Femur (tissue), 1 donor: Measurements from ENCODE around the gene GGA3.
A peak's percentile ranks its signal among the peaks of the same experiment; 100 is the strongest.

Source experiments
- DNase-seq: peaks from one replicate; pipeline ENCODE4 v3.0.0-alpha.2; 2017

GGA3 gene

DNA sequence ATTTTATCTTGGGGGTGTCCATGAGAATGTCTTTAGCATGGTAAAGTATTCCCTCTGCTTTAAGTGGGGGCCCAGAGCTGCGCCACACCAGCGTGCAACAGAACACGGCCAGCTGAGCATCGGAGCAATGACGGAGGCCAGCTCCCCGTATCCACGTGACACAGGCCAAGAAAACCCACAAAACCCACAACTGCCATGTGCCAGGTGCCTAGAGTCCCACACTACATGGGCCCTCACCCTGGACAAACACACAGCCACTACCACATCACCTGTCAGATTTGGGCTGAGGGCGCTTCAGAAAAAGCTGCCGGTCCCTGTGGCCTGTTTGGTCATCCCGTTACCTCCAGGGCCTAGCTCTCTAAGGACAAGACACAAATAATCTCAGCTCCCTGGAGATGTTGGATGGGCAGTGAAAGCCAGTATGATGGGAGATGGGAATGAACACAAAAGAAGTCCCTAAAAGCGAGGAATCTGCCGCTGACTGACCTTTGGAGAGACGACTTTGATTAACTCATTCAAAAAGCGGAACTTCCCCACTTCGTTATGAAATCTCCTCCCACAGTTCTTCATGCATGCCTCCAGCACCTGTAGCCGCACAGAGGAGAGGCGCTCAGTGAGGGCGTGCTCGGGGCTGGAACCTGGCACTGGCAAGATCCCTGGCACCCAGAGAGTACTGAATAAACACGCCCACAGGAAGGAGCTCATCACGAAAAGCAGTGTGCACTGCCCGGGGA is 17.1 kb downstream of the GGA3 start:
- DNase-seq = no peak

DNA sequence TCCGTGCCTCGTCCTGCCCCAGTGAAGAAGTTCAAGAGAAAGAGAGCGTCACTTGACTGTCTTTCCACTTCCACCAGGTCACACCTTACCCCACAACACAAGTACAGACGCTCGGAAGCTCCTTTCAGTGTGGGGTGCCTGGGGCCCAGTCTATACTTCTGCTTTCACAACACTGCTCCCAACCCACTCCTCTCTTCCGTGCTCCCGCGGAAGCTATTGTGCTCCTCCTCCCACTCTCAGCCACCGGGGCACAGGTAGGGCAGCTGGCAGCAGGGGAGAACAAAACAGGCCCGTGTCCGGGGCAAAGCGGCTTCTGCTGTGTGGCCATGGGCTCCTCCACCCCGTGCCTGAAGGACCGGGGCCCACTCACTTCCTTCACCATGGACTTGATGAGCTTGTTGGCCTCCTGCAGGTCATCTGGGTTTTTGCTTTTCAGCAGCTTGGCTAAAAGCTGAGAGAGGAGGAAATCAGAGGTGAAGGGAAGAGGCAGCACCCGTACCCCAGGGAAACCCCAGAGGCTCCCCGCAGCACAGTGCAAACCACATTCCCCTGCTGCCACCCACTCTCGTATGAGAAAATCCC is 18.9 kb downstream of the GGA3 start:
- DNase-seq = no peak

DNA sequence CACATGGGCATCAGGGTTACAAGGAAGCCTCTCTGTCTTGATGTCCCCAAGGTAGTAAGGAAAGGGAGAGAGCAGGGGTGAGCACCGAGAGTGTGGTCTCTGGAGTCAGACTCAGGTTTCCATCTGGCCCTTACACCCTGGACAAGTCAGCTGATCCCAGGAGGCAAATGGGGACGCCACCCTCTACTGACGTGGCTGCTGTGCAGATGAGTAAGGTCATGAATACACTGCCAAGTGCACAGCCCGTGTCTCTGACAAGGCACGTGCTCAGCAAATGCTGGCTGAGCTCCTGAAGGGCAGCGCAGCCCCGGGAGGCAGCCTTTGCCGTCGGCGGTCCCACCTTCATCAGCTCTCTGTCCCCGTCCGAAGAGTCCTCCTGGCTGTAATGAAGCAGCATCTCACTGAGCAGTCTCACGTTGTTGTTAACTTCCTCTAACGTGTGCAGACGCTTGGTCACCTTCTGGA is 19.4 kb downstream of the GGA3 start:
- no peak for DNase-seq

DNA sequence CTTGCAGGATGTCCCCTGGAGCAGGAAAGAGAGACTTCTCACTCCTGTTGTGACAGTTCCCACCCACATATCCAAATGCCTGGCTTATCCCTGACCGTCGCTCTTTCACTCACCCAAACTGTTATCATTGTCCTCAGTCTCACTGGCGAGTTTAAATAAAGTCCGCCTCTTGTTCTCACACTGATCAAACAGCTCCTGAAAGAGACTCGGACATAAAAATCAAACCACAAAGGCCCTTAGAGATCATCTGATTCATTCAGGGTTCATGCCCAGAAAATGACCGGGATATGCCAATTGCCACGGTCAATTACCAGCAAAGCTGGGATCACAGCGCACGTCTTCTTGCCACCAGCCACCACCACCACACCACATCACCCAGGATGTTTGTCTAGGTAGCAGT is 19.9 kb downstream of the GGA3 start:
- DNase-seq = no peak

DNA sequence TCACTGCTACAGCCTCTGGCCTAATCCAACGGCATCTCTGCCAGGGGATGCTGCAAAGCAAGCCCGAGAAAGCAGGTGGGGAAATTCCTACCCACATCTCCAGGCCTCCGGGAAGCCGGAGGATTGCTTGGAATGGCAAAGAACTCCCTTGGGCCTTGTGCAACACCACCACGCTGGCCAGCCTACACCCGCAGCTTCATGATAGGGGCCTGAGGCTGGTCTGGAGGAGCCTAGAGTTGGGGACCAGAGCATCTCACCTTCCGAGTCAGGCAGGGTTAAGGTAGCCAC is 20.3 kb downstream of the GGA3 start:
- DNase-seq = no peak

DNA sequence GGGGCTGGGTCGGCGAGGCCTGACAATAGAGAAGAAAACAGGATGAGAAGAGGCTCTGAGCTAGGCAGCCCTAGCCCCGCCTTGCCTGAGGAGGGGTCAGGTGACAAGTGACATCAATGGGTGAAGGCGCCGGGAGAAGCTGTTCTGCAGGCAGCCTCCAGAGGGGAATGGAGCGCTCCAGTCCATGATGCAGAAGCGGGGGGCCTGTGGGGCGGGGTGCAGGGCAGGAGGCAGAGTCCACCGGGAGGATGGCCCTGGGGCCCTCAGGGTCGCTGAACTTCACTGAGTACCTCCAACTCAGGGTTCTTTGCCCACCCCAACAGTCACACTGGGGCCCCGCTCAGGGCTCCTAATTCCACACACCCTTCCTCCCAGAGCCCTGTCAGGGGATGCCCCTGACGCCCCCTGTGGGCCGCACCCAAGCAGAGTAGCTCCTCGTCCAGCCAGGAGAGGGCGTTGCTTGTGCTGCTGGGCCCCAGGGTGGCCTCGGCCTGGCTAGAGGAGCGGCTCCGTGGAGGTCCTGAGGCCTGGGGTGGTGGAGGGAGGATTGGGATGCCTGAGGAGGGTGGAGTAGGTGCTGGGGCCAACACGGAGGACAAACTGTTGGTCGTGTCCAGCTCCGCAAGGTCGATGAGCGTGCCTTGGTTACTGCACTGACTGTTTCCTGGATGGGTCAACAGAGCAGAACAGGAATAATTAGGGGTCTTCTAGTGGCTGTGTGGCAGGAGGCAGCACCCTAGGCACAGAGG is 20.8 kb downstream of the GGA3 start:
- DNase-seq = no peak

DNA sequence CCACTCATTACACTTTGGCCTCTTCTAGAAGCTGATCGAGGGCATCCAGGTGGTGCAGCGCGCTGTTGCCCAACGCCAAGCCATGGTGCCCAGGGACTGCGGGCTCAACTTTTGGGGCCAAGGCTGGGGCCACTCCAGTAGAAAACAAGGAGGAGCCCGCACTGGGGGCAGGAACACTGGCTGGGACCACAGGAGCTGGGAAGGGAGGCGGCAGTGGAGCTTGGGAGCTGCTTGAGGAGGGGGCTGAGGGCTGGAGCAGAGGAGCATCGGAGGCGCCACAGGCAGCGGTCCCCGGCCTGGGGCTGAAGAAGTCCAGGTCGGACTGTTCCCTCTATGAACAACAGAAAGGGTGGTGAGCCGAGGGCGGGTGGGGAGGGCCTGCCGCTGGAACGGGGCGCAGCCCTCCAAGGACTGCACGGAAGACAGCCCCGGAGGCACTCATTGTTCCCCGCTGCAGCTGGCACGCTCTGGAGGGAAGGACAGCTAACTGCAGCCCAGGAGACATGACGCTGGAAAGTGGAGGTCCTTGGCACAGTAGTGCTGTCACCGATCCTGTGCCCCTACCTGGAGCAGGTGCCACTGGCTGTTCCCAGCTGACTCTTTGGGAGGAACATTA is 21.5 kb downstream of the GGA3 start:
- no peak for DNase-seq

DNA sequence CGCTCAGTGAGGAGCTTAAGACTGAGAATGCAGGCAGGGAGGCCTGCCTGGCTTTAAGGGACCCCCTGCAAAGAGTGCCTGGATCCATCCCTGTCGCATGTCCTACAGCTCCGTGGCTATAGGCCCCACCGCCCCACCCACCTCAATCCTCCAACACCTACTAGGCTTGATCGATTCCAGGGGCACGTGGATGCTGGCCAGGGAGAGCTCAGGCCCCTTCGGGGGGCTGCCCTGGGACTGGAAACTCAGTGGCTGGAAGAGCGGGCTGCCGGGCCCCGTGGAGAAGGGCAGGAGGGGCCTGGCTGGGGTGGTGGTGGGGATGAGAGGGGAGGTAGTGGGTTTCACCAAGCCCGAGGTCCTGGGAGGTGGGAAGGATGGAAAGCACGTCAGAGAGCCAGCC is 22.2 kb downstream of the GGA3 start:
- DNase-seq = no peak

DNA sequence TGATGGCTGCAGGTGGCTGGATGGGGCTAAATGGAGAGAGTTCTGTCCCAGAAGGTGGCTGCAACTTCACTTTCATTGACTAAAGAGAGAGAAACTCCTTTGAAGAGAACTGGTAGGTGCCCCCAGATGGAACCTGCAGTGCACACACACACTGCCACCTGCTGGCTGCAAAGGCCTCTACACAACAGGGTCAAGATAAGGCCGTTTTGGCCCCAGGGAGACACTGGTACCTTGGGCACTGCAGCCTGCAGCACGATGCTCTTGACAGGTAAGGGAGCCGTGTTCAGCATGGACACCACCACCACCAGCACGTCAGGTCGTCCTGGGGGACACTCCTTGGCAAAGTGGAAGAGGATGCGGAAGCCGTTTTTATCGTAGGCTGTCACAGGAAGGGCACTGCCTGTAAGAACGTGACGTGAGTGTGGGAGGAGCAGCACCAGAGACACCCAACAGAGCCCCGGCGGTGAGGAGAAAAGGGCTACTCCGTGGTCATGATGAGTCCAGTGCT is 22.7 kb downstream of the GGA3 start:
- DNase-seq = peak; percentile 47

DNA sequence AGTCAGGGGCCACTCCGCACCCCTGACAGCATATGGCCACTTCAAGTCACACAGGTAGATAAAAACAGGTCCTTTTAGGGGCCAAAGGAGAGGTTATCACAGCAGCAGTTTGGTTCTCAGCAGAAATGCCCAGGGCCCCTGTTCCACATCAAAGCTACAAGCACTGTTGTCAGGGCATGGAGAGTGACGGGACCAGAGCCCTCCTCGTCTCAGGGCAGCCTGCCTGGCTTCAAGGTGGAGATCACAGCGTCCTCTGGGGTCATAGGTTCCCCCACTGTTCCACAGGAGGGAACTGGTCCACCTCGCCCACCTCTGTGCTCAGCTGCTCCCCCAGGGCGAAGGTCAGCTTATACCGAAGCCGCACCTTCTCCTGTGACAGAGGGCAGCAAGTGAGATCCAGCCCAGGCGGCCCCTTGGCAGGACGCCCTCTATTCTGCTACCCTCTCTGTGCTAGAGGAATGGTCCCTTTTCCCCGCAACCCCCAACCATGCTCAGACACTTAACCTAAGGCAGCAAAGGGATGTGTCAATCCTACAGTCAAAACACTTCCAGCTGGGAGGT is 23.3 kb downstream of the GGA3 start:
- DNase-seq = no peak

DNA sequence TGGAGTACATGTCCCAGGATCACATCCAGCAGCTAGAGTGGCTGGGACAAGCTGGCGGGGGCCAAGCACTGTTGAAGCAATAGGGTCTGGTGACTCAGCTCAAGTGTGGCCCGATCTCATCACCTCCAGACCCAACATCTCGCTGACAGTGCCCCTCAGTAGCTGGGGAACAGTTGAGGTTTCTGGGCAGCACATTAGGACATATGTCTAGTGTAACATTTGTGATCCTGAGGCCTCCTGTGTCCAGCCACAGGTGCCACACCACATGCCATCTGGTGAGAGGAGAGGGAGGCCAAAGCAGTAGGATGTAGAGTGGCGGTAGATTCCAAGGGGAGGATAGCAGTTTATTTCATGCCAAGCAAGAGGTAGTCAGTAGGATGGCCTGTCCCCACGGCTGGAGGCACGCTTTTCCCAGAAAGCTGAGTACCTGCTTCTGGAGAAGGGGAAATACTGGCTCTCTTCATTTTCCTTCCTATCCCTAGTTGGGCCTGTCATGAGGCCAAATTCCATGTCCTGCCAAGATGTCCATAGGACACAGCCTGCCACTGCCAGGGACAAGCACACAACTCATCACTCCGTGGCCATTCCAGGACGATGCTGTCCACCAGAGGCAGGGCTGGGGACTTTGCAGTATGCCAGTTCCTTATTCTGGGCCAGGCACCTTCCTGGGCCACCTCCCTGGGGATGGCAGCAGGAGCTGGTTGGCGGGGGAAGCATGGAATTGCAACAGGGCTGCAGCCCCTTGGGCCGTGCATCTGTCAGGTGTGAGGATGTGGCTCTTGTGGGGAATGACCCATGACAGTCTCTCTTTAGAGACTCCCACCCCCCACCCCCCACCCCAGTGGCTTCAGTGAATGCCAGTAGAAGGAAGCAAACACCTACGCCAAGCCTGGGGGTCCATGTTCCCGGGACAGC is 24.0 kb downstream of the GGA3 start:
- no peak for DNase-seq

DNA sequence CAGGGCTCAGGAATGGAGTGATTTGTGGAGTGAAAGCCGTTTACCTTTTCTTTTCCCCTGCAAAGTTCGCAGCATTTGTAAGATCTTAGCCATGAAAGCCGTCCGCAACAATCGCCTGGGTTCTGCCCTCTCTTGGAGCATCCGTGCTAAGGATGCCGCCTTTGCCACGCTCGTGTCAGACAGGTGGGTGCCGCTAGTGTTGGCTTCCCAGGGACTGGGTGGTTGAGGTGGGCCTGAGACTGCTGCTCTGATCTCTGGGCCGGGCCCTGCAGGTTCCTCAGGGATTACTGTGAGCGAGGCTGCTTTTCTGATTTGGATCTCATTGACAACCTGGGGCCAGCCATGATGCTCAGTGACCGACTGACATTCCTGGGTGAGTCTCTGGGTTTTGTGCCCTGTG is 28.6 kb downstream of the GGA3 start:
- no peak for DNase-seq

DNA sequence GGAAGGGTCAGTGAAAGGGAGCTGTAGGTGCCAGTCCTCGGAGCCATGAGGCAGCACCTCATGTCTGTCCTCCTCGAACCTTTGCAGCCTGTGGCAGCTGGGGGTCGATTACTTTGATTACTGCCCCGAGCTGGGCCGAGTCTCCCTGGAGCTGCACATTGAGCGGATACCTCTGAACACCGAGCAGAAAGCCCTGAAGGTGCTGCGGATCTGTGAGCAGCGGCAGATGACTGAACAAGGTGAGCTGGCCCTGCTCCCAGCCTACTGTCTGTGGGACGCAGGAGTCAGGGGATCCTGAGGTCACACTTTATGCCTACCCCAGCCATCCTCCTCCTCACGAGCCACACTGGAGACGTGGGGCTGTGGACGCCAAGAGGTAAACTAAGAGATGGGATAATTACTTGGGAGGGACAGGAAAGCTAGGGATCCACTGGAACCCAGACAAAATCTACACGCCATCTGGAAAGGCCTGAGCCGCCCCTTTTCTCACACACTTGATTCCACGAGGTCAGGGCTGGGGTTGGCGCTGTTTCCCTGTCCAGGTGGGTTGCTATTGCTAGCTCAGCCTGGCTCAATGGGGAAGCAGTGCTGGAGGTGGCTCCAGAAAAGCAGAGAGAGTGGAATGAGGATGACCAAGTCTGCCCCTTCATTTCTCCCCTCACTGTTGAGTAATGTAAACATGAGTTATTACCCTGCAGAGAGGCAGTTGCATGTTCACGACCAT is 29.5 kb downstream of the GGA3 start:
- no peak for DNase-seq

DNA sequence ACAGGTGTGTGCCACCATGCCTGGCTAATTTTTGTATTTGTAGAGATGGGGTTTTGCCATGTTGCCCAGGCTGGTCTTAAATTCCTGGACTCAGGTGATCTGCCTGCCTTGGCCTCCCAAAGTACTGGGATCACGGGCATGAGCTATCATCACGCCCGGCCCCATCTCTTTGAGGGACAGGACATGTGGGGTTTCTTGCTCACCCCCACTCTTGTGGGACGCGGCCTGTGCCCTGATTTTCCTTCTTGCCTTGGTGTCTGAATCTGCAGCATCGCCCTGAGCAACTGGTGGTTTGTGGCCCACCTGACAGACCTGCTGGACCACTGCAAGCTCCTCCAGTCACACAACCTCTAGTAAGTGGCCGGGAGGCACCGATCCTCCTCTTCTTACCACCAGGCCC is 30.3 kb downstream of the GGA3 start:
- no peak for DNase-seq

DNA sequence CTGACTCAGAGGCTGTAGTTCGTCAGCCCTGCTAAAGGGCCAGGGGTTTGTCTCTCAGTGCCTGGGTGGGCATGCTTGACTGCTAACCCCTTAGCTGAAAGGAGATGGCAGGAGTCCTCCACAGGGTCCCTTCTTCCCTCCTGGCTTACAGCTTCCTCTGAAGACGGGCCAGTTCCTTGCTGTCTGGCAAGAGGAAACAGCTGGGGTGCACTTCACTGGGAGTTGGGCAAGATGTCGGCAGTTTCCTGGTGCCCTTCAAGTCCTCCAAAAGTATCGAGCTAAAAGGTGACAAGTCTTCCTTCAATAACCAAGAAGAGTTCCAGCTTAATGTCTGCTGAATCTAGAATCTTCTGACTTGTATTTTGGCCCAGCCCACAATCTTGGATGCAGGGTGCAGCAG is 32.6 kb downstream of the GGA3 start:
- no peak for DNase-seq

DNA sequence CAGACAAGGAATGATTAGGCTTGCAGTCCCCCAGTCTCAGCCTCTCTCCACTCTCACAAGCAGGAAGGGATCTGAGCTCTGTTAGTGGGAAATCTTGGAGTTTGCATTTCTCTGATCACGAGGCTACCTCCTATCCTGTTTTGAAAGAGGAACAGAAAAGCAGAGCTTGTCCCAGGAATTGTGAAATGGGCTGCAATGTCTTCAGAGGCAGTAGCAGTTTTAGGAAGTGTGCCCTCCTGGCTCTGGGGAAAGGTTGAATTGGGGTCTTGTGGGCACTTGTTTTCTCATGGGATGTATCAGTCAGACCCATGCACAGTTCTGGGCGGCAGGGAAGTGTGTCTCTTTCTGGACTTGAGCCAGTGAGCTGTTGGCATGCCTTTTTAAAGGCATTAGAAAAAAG is 33.1 kb downstream of the GGA3 start:
- no peak for DNase-seq

DNA sequence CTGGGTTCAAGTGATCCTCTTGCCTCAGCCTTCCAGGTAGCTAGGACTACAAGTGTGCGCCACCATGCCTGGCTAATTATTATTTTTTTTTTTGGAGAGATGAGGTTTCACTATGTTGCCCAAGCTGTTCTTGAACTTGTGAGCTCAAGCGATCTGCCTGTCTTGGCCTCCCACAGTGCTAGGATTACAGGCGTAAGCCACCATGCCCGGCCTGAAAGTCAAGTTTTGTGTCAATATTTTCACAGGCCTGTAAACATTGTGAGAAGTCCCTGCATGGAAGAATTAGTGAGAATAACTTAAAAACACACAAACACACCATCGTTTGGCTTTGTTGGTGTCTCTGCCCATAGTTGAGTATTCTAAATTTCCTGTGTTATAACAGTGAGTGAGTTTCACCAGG is 33.7 kb downstream of the GGA3 start:
- no peak for DNase-seq

DNA sequence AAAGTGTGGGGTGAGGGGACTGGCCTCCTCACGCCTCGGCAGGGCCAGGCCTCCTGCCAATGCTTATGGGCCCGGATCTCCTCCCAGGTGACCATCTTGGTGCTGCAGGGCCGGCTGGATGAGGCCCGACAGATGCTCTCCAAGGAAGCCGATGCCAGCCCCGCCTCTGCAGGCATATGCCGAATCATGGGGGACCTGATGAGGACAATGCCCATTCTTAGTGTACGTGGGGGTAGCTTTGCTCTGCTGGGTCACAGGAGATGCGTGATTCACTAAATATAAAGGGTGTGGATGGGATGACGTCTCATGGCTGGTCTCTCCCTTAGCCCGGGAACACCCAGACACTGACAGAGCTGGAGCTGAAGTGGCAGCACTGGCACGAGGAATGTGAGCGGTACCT is 36.4 kb downstream of the GGA3 start:
- DNase-seq = no peak

DNA sequence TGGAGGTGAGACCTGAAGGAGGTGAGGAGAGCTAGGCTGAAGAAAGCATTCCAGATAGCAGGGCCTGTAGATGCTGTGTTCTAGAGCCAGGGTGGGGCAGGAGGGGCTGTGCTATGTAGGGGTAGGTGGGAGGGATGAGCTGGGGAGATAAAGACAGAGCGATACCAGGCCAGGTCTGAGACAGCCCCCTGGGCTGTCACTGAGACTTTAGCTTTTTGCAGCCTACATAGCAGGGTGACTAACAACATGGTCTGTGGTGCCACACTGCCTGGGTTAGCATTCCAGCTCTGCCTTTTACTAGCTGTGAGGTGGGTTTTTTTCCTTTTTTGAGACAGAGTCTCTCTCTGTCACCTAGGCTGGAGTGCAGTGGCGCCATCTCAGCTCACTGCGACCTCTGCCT is 41.6 kb downstream of the GGA3 start:
- DNase-seq = no peak

DNA sequence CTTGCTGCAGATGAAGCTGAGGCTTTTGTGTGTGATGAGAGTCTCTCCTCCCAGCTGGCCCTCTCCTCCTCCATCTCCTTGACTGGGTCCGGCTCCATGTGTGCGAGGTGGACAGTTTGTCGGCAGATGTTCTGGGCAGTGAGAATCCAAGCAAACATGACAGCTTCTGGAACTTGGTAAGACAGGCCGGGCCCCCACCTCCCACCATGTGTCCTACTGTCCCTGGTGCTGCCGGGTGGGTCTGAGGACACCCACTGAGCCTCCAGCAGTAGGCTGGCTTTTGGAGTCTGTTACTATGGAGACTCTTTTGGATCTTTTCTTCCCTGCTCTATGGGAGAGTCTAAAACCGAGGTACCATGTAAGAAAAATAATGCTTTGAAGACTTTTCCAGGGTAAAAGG is 43.3 kb downstream of the GGA3 start:
- no peak for DNase-seq

DNA sequence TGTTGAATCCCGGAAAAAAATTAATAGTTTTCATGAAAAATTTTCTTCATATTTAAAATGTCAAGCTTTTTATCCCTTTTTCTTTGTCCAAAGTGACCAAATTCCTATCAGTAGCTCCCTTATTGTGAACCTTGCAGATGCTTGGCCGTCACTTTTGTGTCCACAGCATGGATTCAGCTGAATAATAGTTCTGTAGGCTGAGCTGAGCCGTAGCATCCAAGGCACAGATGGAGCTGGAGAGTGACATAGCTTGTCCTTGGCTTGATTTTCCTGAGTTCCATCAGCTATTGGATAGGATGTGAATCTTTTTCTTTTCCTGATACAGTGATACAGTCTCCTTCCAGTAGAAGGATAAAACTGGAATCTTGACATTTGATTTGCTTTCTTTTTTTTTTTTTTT is 52.3 kb downstream of the GGA3 start:
- DNase-seq = no peak

DNA sequence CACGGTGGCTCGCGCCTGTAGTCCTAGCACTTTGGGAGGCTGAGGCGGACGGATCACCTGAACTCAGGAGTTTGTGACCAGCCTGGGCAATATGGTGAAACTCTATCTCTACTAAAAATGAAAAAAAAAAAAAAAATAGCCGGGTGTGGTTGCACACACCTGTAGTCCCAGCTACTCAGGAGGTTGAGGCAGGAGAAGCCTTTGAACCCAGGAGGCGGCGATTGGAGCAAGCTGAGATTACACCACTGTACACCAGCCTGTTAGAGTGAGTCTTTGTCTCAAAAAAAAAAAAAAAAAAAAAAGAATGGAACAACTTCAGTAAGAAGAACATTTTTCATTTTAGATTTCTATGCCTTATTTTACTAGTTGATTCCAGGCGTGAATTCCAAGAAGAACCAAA is 53.2 kb downstream of the GGA3 start:
- no peak for DNase-seq
